Measurements from ENCODE around the gene SON. TPM values are rescaled to one million over a fixed set of nuclear protein-coding genes. Genes with fewer than 3 reads are reported as not detected.

SON gene
- total RNA-seq, 1 donor from 2014 or later: 322 TPM

DNA sequence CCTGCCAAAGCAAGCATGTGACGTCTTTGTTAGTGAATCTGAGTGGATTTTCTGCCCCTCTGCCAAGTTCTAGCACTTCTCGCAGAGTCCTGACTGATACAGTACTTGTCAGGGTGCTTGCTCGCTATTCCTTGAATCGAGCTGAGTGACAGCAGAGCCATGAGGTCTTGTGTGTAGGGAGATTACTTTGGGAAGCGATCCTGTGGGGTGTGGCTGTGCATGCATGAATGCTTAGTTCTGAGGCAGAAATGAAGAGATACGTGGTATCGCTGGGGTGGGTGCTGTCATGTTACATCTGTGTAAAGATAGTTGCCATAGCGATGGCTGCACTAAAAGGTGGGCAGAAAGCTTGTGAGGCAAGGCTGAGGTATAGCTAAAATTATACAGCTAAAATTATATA, 32.0 kb upstream of the SON start:
- no peak for ATAC-seq
- intact Hi-C loops (cut with DNase I): no loop called here
- H3K9me3 ChIP-seq: no peaks in the 10 kb centered on the region
- H3K4me1 ChIP-seq: peaks cover 9% of the 10 kb centered on the region
- no peak overlapping the region for H3K4me3 ChIP-seq
- no peak for TF ChIP-seq CTCF (IDR thresholded peaks at IDR 0.05)
- no peaks in the 10 kb centered on the region for H3K27me3 ChIP-seq (ENCODE audit: low read depth)
- H3K27ac ChIP-seq: no peak overlapping the region
- H3K36me3 ChIP-seq: peaks cover 65% of the 10 kb centered on the region
- DNase-seq: no peak

DNA sequence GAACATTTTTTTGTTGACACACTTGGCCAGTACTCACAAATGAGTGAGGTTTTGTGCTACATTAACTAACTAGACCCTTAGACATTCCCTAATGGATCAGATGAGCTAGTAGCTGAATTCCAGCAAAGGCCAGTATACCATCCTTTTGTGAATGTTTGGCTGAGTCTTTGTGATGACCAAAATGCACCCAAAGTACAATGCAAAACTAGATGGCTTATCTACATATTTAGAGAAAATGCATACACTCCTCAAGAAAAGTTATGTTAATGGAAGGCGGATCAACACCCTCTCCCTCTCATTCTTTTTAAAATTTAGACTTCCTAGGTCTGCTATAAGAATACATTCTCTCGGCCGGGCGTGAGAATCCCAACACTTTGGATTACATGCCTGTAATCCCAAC, 31.2 kb upstream of the SON start:
- Histone ChIP-seq H3K4me1 (peaks cover 9% of the 10 kb centered on the region), H3K27me3 (ENCODE audit: low read depth) (no peaks in the 10 kb centered on the region), H3K27ac (no peak overlapping the region), H3K4me3 (no peak overlapping the region), H3K36me3 (peaks cover 72% of the 10 kb centered on the region), H3K9me3 (no peaks in the 10 kb centered on the region)
- no peak for TF ChIP-seq CTCF (IDR thresholded peaks at IDR 0.05)
- DNase-seq (no peak), ATAC-seq (no peak)
- intact Hi-C loops (cut with DNase I): no loop called here

GRCh38 chr21:33512481-33512880, 30.4 kb upstream of the SON start:
- Histone ChIP-seq H3K27me3 (ENCODE audit: low read depth) (no peaks in the 10 kb centered on the region), H3K9me3 (no peaks in the 10 kb centered on the region), H3K4me3 (no peak overlapping the region), H3K27ac (no peak overlapping the region), H3K36me3 (peaks cover 77% of the 10 kb centered on the region), H3K4me1 (peaks cover 9% of the 10 kb centered on the region)
- ATAC-seq (no peak), DNase-seq (no peak)
- intact Hi-C loops (cut with DNase I): no loop called here
- no peak for TF ChIP-seq CTCF (IDR thresholded peaks at IDR 0.05)

DNA sequence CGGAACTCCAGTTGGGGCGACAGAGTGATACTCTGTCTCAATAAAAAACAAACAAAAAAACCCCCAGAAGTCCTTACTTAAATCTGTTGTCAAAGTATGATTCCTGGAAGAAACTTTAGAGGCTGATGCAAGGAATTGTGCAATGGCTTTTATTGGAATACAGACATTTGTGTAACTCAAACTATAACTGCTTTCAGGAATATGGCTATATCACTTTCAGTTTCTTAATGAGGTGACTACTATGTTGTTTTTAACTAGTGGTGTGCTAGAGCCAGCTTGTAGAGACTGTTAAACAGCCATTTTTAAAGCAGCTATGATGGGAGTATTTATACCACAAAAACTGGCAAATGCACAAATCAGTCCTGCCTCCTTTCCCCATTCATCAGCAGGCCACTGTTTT, 28.6 kb upstream of the SON start:
- peak; percentile 61 to 67 for ATAC-seq
- H3K9me3 ChIP-seq: no peaks in the 10 kb centered on the region
- H3K4me3 ChIP-seq: no peak overlapping the region
- no peak overlapping the region for H3K27ac ChIP-seq
- no peaks in the 10 kb centered on the region for H3K27me3 ChIP-seq (ENCODE audit: low read depth)
- H3K4me1 ChIP-seq: peaks cover 9% of the 10 kb centered on the region
- TF ChIP-seq CTCF (IDR thresholded peaks at IDR 0.05): no peak
- no peak for DNase-seq
- intact Hi-C loops (cut with DNase I): no loop called here
- peaks cover 79% of the 10 kb centered on the region for H3K36me3 ChIP-seq

GRCh38 chr21:33518899-33519298, 23.9 kb upstream of the SON start:
- TF ChIP-seq CTCF (IDR thresholded peaks at IDR 0.05): no peak
- DNase-seq: no peak

More at GRCh38 chr21:33518899-33519298, 23.9 kb upstream of the SON start:
- Histone ChIP-seq H3K27ac (no peak overlapping the region), H3K27me3 (ENCODE audit: low read depth) (no peaks in the 10 kb centered on the region), H3K36me3 (peaks cover 77% of the 10 kb centered on the region), H3K4me1 (peaks cover 9% of the 10 kb centered on the region), H3K4me3 (no peak overlapping the region), H3K9me3 (no peaks in the 10 kb centered on the region)
- no peak for ATAC-seq
- intact Hi-C loops (cut with DNase I): no loop called here
